SU-DHL-6 (cell line): ENCODE data around the gene TREML4.

Experiments used
- CTCF ChIP-seq: fragments of 200-600 bp; sonication (generic); IDR thresholded peaks from one replicate; pipeline ENCODE4 v1.5.1; 2017; ENCODE audit warnings: antibody characterized with exemption, mild to moderate bottlenecking, low read length, moderate library complexity; ENCODE audit not compliant: insufficient read depth, poor library complexity, severe bottlenecking
- EZH2phosphoT487 ChIP-seq: fragments of 200-600 bp; sonication (generic), shearing (Covaris generic); conservative IDR thresholded peaks from 2 replicates; pipeline ENCODE4 v1.6.1; 2018; ENCODE audit warnings: mild to moderate bottlenecking, antibody characterized with exemption, low read length, moderate library complexity, mixed read lengths

- no peak for TF ChIP-seq EZH2phosphoT487
- no peak for TF ChIP-seq CTCF
Measured at GRCh38 chr6:41283600-41283999, 55.5 kb downstream of the TREML4 start.
